Measurements from ENCODE around the gene SLC30A7. TPM values are rescaled to one million over a fixed set of nuclear protein-coding genes. Genes with fewer than 3 reads are reported as not detected.

SLC30A7 gene
- total RNA-seq, 1 experiment from 2014 or later: 20.7 TPM

DNA sequence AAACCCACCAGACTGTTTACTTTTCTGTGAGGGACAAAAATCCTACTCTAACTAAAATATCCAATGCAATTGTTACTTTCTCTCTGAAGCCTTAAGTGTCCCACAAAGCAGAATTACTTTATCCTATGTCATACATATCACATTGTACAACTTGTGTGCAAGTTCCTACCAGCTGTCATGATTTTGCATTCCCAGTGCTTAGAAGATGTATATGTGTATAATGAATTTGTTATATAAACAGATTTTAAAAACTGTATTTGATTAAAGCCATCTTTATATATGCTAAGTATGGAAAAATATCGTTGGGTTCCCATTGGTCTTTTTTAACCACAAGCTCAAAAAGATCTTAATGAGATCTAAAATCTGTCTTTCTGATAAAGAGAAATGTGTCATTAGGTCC, 72.7 kb downstream of the SLC30A7 start:
- no peak overlapping the region for H3K27ac Mint-ChIP-seq
- POLR2A ChIA-PET: no interaction called here
- no peaks in the 10 kb centered on the region for H3K27me3 Mint-ChIP-seq (ENCODE audit: low read depth)
- peaks cover 26% of the 10 kb centered on the region for H3K4me1 Mint-ChIP-seq
- CTCF ChIA-PET: no interaction called here
- ATAC-seq: no peak
- no peak overlapping the region for H3K4me3 Mint-ChIP-seq
- H3K9me3 Mint-ChIP-seq: no peaks in the 10 kb centered on the region
- DNase-seq (ENCODE audit: low spot score): no peak
- peaks cover 18% of the 10 kb centered on the region for H3K36me3 Mint-ChIP-seq
- TF ChIP-seq HMGA2 (CRISPR knock-in tag; IDR thresholded peaks at IDR 0.05): no peak
- TF ChIP-seq, protein P1, sequence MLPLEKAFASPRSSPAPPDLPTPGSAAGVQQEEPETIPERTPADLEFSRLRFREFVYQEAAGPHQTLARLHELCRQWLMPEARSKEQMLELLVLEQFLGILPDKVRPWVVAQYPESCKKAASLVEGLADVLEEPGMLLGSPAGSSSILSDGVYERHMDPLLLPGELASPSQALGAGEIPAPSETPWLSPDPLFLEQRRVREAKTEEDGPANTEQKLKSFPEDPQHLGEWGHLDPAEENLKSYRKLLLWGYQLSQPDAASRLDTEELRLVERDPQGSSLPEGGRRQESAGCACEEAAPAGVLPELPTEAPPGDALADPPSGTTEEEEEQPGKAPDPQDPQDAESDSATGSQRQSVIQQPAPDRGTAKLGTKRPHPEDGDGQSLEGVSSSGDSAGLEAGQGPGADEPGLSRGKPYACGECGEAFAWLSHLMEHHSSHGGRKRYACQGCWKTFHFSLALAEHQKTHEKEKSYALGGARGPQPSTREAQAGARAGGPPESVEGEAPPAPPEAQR (CRISPR knock-in tag; IDR thresholded peaks at IDR 0.05): no peak
- TF ChIP-seq ESRRA (CRISPR knock-in tag; IDR thresholded peaks at IDR 0.05; ENCODE audit: borderline replicate concordance): no peak
- TF ChIP-seq, protein P2, sequence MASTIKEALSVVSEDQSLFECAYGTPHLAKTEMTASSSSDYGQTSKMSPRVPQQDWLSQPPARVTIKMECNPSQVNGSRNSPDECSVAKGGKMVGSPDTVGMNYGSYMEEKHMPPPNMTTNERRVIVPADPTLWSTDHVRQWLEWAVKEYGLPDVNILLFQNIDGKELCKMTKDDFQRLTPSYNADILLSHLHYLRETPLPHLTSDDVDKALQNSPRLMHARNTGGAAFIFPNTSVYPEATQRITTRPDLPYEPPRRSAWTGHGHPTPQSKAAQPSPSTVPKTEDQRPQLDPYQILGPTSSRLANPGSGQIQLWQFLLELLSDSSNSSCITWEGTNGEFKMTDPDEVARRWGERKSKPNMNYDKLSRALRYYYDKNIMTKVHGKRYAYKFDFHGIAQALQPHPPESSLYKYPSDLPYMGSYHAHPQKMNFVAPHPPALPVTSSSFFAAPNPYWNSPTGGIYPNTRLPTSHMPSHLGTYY (CRISPR knock-in tag; IDR thresholded peaks at IDR 0.05): no peak
- TF ChIP-seq OVOL2 (CRISPR knock-in tag; IDR thresholded peaks at IDR 0.05; ENCODE audit: borderline replicate concordance): no peak
- no peak for TF ChIP-seq ZNF512 (CRISPR knock-in tag; IDR thresholded peaks at IDR 0.05; ENCODE audit: borderline replicate concordance)

GRCh38 chr1:100969327-100969726, 73.4 kb downstream of the SLC30A7 start:
- POLR2A ChIA-PET: no interaction called here

GRCh38 chr1:100971021-100971420, 75.1 kb downstream of the SLC30A7 start:
- Mint-ChIP-seq H3K27ac (peak overlapping the region; percentile 85), H3K4me1 (peaks cover 35% of the 10 kb centered on the region), H3K4me3 (no peak overlapping the region), H3K9me3 (no peaks in the 10 kb centered on the region), H3K27me3 (ENCODE audit: low read depth) (no peaks in the 10 kb centered on the region), H3K36me3 (peaks cover 18% of the 10 kb centered on the region)
- ATAC-seq (0 out of 2 replicates have a peak, but pooled peaks have one; percentile 28), DNase-seq (ENCODE audit: low spot score) (no peak)
- ChIA-PET CTCF (no interaction called here), POLR2A (no interaction called here)
- TF ChIP-seq FOXK1 (CRISPR knock-in tag; IDR thresholded peaks at IDR 0.05): no peak
- no peak for TF ChIP-seq STAT6 (CRISPR knock-in tag; conservative IDR thresholded peaks at IDR 0.05; ENCODE audit: low read depth)
- TF ChIP-seq, protein P3, sequence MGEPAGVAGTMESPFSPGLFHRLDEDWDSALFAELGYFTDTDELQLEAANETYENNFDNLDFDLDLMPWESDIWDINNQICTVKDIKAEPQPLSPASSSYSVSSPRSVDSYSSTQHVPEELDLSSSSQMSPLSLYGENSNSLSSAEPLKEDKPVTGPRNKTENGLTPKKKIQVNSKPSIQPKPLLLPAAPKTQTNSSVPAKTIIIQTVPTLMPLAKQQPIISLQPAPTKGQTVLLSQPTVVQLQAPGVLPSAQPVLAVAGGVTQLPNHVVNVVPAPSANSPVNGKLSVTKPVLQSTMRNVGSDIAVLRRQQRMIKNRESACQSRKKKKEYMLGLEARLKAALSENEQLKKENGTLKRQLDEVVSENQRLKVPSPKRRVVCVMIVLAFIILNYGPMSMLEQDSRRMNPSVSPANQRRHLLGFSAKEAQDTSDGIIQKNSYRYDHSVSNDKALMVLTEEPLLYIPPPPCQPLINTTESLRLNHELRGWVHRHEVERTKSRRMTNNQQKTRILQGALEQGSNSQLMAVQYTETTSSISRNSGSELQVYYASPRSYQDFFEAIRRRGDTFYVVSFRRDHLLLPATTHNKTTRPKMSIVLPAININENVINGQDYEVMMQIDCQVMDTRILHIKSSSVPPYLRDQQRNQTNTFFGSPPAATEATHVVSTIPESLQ (CRISPR knock-in tag; IDR thresholded peaks at IDR 0.05): no peak
- no peak for TF ChIP-seq NFATC4 (CRISPR knock-in tag; IDR thresholded peaks at IDR 0.05)
- no peak for TF ChIP-seq SOX15 (CRISPR knock-in tag; IDR thresholded peaks at IDR 0.05)
- no peak for TF ChIP-seq FOXP4 (CRISPR knock-in tag; IDR thresholded peaks at IDR 0.05)

More at GRCh38 chr1:100969327-100969726, 73.4 kb downstream of the SLC30A7 start:
- DNase-seq (ENCODE audit: low spot score) (no peak), ATAC-seq (no peak)
- Mint-ChIP-seq H3K4me1 (peaks cover 33% of the 10 kb centered on the region), H3K36me3 (peaks cover 21% of the 10 kb centered on the region), H3K4me3 (no peak overlapping the region), H3K27me3 (ENCODE audit: low read depth) (no peaks in the 10 kb centered on the region), H3K9me3 (no peaks in the 10 kb centered on the region), H3K27ac (no peak overlapping the region; the same call in 1 of the 2 replicates)
- CTCF ChIA-PET: no interaction called here
- TF ChIP-seq EMX1 (CRISPR knock-in tag; IDR thresholded peaks at IDR 0.05) (no peak), NFATC4 (CRISPR knock-in tag; IDR thresholded peaks at IDR 0.05) (no peak), ZNF425 (CRISPR knock-in tag; conservative IDR thresholded peaks at IDR 0.05) (no peak), FOXP1 (CRISPR knock-in tag; IDR thresholded peaks at IDR 0.05; ENCODE audit: borderline replicate concordance) (no peak), MYBL2 (CRISPR knock-in tag; IDR thresholded peaks at IDR 0.05) (no peak), ZNF396 (CRISPR knock-in tag; IDR thresholded peaks at IDR 0.05; ENCODE audit: borderline replicate concordance) (no peak), RORB (CRISPR knock-in tag; IDR thresholded peaks at IDR 0.05) (no peak)
